ENCODE results near the gene HSDL2.
"Not testable (repeated sequence)": the region's sequence is repeated elsewhere in the genome, so short reads cannot be mapped to it uniquely, and the experiment has no call there.

Gene HSDL2

DNA sequence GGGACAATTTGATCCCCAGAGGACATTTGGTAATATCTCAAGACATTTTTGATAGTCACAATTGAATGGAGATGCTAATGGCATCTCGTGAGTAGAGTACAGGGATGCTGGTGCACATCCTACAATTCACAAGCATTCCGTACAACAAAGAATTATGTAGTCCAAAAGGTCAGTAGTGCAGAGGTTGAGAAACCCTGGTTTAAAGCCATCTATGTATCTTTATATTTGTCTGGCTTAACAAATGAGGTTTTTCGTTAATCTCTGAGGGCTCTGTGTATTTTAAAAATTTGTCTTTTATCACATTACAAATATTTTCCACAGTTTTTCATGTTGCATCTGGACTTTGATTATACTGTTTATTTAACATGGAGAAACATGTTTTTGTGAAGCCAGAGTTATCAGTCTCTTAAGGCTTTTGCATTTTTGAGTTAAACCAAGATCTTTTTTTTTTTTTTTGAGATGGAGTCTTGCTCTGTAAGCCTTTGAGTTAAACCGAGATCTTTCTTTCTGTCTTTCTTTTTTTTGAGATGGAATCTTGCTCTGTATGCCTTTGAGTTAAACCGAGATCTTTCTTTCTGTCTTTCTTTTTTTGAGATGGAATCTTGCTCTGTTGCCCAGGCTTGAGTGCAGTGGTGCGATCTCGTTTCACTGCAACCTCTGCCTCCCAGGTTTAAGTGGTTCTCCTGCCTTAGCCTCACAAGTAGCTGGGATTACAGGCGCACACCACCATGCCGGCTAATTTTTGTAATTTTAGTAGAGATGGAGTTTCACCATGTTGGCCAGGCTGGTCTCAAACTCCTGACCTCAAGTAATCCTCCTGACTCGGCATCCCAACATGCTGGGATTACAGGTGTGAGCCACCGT lies 2.8 kb downstream of the HSDL2 start:
- no peak for TF ChIP-seq ZC3H10 (CRISPR knock-in tag; IDR thresholded peaks at IDR 0.05)
- TF ChIP-seq SNAI2 (CRISPR knock-in tag; IDR thresholded peaks at IDR 0.05), result no peak
- TF ChIP-seq, protein P1, sequence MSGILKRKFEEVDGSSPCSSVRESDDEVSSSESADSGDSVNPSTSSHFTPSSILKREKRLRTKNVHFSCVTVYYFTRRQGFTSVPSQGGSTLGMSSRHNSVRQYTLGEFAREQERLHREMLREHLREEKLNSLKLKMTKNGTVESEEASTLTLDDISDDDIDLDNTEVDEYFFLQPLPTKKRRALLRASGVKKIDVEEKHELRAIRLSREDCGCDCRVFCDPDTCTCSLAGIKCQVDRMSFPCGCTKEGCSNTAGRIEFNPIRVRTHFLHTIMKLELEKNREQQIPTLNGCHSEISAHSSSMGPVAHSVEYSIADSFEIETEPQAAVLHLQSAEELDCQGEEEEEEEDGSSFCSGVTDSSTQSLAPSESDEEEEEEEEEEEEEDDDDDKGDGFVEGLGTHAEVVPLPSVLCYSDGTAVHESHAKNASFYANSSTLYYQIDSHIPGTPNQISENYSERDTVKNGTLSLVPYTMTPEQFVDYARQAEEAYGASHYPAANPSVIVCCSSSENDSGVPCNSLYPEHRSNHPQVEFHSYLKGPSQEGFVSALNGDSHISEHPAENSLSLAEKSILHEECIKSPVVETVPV (CRISPR knock-in tag; IDR thresholded peaks at IDR 0.05), result no peak
- TF ChIP-seq TOX (CRISPR knock-in tag; IDR thresholded peaks at IDR 0.05; ENCODE audit: borderline replicate concordance), result no peak
- TF ChIP-seq OSR1 (CRISPR knock-in tag; IDR thresholded peaks at IDR 0.05), result no peak
- TF ChIP-seq BACH2 (CRISPR knock-in tag; IDR thresholded peaks at IDR 0.05; ENCODE audit: borderline replicate concordance), result no peak
- TF ChIP-seq, protein P2, sequence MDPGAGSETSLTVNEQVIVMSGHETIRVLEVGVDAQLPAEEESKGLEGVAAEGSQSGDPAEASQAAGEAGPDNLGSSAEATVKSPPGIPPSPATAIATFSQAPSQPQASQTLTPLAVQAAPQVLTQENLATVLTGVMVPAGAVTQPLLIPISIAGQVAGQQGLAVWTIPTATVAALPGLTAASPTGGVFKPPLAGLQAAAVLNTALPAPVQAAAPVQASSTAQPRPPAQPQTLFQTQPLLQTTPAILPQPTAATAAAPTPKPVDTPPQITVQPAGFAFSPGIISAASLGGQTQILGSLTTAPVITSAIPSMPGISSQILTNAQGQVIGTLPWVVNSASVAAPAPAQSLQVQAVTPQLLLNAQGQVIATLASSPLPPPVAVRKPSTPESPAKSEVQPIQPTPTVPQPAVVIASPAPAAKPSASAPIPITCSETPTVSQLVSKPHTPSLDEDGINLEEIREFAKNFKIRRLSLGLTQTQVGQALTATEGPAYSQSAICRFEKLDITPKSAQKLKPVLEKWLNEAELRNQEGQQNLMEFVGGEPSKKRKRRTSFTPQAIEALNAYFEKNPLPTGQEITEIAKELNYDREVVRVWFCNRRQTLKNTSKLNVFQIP (CRISPR knock-in tag; IDR thresholded peaks at IDR 0.05; ENCODE audit: borderline replicate concordance, low read depth), result no peak
- TF ChIP-seq ZFP30 (CRISPR knock-in tag; IDR thresholded peaks at IDR 0.05), result no peak
- no peak for TF ChIP-seq CSDC2 (CRISPR knock-in tag; IDR thresholded peaks at IDR 0.05)
- TF ChIP-seq, protein P3, sequence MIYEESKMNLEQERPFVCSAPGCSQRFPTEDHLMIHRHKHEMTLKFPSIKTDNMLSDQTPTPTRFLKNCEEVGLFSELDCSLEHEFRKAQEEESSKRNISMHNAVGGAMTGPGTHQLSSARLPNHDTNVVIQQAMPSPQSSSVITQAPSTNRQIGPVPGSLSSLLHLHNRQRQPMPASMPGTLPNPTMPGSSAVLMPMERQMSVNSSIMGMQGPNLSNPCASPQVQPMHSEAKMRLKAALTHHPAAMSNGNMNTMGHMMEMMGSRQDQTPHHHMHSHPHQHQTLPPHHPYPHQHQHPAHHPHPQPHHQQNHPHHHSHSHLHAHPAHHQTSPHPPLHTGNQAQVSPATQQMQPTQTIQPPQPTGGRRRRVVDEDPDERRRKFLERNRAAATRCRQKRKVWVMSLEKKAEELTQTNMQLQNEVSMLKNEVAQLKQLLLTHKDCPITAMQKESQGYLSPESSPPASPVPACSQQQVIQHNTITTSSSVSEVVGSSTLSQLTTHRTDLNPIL (CRISPR knock-in tag; IDR thresholded peaks at IDR 0.05; ENCODE audit: low read depth), result no peak
- TF ChIP-seq GLIS3 (CRISPR knock-in tag; IDR thresholded peaks at IDR 0.05), result no peak
- no peak for TF ChIP-seq ZNF70 (CRISPR knock-in tag; IDR thresholded peaks at IDR 0.05)
- TF ChIP-seq, protein P4, sequence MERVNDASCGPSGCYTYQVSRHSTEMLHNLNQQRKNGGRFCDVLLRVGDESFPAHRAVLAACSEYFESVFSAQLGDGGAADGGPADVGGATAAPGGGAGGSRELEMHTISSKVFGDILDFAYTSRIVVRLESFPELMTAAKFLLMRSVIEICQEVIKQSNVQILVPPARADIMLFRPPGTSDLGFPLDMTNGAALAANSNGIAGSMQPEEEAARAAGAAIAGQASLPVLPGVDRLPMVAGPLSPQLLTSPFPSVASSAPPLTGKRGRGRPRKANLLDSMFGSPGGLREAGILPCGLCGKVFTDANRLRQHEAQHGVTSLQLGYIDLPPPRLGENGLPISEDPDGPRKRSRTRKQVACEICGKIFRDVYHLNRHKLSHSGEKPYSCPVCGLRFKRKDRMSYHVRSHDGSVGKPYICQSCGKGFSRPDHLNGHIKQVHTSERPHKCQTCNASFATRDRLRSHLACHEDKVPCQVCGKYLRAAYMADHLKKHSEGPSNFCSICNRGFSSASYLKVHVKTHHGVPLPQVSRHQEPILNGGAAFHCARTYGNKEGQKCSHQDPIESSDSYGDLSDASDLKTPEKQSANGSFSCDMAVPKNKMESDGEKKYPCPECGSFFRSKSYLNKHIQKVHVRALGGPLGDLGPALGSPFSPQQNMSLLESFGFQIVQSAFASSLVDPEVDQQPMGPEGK (CRISPR knock-in tag; IDR thresholded peaks at IDR 0.05; ENCODE audit: borderline replicate concordance), result no peak
- no peak for TF ChIP-seq PPARA (CRISPR knock-in tag; IDR thresholded peaks at IDR 0.05; ENCODE audit: borderline replicate concordance)
- TF ChIP-seq ZNF8 (CRISPR knock-in tag; IDR thresholded peaks at IDR 0.05), result no peak
- no peak for ATAC-seq

DNA sequence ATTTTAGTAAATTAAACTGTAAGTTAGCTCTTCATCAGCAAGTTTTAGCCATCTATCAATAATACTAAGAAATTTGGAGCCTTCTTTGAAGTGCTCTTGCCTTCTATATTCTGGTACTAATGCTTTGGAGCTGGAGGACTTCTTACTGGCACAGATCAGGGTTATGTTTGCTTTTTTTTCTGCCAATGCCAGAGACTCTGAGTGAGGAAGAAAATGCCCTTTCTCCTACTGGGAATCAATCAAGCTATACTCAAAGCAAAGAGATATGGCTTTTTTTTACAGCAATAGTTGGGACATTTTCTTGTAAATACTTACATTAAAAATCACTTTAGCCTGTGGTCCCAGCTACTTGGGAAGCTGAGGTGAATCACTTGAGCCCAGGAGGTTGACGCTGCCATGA lies 4.3 kb downstream of the HSDL2 start:
- no peak for TF ChIP-seq ZFP3 (CRISPR knock-in tag; IDR thresholded peaks at IDR 0.05)
- TF ChIP-seq BACH2 (CRISPR knock-in tag; IDR thresholded peaks at IDR 0.05; ENCODE audit: borderline replicate concordance), result no peak
- TF ChIP-seq ZNF565 (CRISPR knock-in tag; conservative IDR thresholded peaks at IDR 0.05; ENCODE audit: low read depth), result no peak
- ATAC-seq, result no peak

DNA sequence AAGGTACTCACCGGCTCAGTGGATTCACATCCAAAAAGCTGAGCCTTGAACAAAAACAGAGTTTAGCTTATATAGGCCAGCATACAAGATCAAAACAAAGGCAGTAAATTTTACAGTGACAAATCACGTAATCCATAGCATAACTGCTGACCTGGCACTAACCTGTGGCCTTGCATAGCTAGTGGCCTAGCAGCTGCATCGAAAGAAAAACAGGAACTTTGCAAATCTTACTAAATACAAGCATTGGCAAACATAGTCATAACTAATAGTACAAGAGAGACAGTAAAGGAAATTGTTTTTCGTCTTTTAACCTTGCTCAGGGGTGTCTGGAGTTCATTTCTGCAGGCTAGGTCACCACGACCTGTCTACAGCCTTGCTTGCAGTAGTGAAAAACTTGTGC lies 4.8 kb downstream of the HSDL2 start:
- ATAC-seq, result no peak
- TF ChIP-seq ISL1 (CRISPR knock-in tag; IDR thresholded peaks at IDR 0.05) (no peak), ZNF8 (CRISPR knock-in tag; IDR thresholded peaks at IDR 0.05) (no peak), PPARA (CRISPR knock-in tag; IDR thresholded peaks at IDR 0.05; ENCODE audit: borderline replicate concordance) (no peak), ESRRG (CRISPR knock-in tag; IDR thresholded peaks at IDR 0.05) (no peak), OSR1 (CRISPR knock-in tag; IDR thresholded peaks at IDR 0.05) (no peak), ZFP3 (CRISPR knock-in tag; IDR thresholded peaks at IDR 0.05) (no peak), ZNF565 (CRISPR knock-in tag; conservative IDR thresholded peaks at IDR 0.05; ENCODE audit: low read depth) (no peak)

DNA sequence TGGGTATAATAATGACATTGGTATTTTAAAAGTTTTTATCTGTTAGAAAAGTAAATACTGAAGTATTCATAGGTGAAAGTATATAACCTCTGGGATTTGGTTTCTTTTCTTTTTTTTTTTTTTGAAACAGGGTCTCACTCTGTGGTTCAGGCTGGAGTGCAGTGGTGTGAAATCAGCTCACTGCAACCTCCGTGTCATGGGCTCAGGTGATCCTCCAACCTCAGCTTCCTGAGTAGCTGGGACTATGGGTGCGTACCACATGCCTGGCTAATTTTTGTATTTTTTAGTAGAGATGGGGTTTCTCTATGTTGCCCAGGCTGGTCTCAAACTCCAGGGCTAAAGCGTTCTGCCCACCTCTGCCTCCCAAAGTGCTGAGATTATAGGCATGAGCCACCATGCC lies 7.2 kb downstream of the HSDL2 start:
- no peak for ATAC-seq
- TF ChIP-seq, protein P2 (CRISPR knock-in tag; IDR thresholded peaks at IDR 0.05; ENCODE audit: borderline replicate concordance, low read depth), result no peak
- TF ChIP-seq, protein P5, sequence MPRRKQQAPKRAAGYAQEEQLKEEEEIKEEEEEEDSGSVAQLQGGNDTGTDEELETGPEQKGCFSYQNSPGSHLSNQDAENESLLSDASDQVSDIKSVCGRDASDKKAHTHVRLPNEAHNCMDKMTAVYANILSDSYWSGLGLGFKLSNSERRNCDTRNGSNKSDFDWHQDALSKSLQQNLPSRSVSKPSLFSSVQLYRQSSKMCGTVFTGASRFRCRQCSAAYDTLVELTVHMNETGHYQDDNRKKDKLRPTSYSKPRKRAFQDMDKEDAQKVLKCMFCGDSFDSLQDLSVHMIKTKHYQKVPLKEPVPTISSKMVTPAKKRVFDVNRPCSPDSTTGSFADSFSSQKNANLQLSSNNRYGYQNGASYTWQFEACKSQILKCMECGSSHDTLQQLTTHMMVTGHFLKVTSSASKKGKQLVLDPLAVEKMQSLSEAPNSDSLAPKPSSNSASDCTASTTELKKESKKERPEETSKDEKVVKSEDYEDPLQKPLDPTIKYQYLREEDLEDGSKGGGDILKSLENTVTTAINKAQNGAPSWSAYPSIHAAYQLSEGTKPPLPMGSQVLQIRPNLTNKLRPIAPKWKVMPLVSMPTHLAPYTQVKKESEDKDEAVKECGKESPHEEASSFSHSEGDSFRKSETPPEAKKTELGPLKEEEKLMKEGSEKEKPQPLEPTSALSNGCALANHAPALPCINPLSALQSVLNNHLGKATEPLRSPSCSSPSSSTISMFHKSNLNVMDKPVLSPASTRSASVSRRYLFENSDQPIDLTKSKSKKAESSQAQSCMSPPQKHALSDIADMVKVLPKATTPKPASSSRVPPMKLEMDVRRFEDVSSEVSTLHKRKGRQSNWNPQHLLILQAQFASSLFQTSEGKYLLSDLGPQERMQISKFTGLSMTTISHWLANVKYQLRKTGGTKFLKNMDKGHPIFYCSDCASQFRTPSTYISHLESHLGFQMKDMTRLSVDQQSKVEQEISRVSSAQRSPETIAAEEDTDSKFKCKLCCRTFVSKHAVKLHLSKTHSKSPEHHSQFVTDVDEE (CRISPR knock-in tag; IDR thresholded peaks at IDR 0.05), result no peak
- TF ChIP-seq PPARA (CRISPR knock-in tag; IDR thresholded peaks at IDR 0.05; ENCODE audit: borderline replicate concordance) (no peak), ISL1 (CRISPR knock-in tag; IDR thresholded peaks at IDR 0.05) (no peak)

DNA sequence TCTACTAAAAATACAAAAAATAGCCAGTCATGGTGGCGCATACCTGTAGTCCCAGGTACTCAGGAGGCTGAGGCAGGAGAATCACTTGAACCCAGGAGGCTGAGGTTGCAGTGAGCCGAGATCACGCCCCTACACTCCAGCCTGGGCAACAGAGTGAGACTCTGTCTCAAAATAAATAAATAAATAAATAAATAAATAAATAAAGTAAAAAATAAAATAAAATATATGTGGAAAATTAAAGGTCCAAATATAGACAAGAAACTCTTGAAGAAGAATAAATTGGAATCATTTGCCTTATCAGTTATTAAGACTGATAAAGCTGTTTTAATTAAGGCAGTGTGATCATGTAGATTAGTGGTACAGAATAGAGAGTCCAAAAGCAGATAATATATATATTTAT lies 10.0 kb downstream of the HSDL2 start:
- ATAC-seq, result not testable (repeated sequence)

DNA sequence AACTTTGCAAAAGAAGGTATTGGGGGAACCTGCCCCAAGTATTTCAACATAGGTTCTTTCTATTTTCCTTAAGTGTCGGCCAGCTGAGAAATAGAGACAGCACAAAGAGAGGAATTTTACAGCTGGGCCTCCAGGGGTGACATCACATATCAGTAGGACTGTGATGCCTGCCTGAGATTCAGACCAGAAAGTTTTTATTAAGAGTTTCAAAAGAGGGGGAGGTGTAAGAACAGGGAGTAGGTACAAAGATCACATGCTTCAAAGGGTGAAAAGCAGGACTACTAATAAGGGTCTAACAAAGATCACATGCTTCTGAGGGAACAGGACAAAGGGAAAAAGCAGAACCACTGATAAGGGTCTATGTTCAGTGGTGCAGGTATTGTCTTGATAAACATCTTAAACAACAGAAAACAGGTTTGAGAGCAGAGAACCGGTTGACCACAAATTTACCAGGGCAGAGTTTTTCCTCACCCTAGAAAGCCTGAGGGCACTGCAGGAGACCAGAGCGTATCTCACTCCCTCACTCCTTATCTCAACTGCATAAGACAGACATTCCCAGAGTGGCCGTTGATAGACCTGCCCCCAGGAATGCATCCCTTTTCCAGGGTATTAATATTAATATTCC lies 12.1 kb downstream of the HSDL2 start:
- not testable (repeated sequence) for ATAC-seq

All from SK-N-SH treated with all-trans-retinoic acid at 6 μM for 48 hours (cell line).